PFSK-1 (cell line): Measurements from ENCODE around the gene AGPAT4.

Experiments
- FOXP2 ChIP-seq: optimal IDR thresholded peaks from 2 replicates; pipeline ENCODE3; 2011; ENCODE audit warnings: borderline replicate concordance, control low read depth, inconsistent platforms; ENCODE audit not compliant: insufficient read depth; ENCODE audit errors: extremely low read length, extremely low read depth
- POLR2AphosphoS5 ChIP-seq: IDR thresholded peaks from 2 replicates; pipeline ENCODE4 v1.6.1; 2012; ENCODE audit warnings: low read depth, mild to moderate bottlenecking, control low read depth, low read length, moderate library complexity
- SIN3A ChIP-seq: IDR thresholded peaks from 2 replicates; pipeline ENCODE4 v1.6.1; 2012; ENCODE audit warnings: mild to moderate bottlenecking, low read length, moderate library complexity, borderline replicate concordance; ENCODE audit not compliant: insufficient read depth
- TAF1 ChIP-seq: IDR thresholded peaks from 2 replicates; pipeline ENCODE4 v1.6.1; 2012; ENCODE audit warnings: low read length, control low read depth, borderline replicate concordance; ENCODE audit not compliant: insufficient read depth
- TF ChIP-seq, protein P1 (sequence below), 2 experiments: IDR thresholded peaks; 2 replicates each; pipeline versions ENCODE4 v1.6.1 to v1.8.0; 2011 to 2012; ENCODE audit warnings: low read depth in 2 of 2, low read length in 2 of 2, control low read depth in 1 of 2, inconsistent platforms in 1 of 2, mild to moderate bottlenecking in 1 of 2, moderate library complexity in 1 of 2; ENCODE audit not compliant: insufficient read depth in 1 of 2

The AGPAT4 gene

DNA sequence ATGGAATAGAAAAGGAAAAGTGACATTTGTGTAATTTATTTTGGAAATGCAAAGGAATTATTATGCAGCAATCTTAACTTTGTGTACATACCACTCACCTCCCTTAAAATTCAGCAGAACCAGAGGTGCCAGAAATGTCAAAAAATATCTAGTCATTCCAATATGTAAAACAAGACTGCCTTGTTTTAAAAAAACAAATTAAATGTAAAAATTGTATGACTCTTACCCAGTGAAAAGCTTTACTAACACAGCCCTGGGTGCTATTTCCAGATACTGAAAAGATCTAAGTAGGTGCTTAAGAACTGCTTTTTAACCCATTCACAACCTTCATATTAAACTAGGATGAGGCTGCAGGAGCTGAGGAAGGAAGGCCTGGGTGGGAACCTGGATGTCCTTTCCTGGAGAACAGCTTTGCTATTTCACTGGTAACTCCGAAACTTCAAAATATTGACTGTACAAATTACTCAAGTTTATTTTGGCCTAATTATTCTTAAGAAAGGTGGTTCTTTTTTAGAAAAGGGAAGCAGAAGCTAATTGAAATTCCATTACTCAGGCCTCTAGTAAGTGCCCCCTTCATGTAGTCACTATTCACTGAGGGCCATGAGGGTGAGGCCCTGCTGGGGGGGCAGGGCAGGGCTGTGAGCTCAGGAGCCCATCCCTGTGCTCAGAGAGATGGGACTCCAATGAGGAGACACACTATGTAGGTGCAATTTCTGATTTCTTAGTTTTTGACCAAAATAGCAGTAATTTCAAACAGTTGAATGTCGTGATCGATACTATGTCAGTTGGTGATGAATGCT is 142.7 kb downstream of the AGPAT4 start:
- no peak for TF ChIP-seq POLR2AphosphoS5
- no peak for TF ChIP-seq SIN3A
- TF ChIP-seq FOXP2 = no peak
- TF ChIP-seq, protein P1, sequence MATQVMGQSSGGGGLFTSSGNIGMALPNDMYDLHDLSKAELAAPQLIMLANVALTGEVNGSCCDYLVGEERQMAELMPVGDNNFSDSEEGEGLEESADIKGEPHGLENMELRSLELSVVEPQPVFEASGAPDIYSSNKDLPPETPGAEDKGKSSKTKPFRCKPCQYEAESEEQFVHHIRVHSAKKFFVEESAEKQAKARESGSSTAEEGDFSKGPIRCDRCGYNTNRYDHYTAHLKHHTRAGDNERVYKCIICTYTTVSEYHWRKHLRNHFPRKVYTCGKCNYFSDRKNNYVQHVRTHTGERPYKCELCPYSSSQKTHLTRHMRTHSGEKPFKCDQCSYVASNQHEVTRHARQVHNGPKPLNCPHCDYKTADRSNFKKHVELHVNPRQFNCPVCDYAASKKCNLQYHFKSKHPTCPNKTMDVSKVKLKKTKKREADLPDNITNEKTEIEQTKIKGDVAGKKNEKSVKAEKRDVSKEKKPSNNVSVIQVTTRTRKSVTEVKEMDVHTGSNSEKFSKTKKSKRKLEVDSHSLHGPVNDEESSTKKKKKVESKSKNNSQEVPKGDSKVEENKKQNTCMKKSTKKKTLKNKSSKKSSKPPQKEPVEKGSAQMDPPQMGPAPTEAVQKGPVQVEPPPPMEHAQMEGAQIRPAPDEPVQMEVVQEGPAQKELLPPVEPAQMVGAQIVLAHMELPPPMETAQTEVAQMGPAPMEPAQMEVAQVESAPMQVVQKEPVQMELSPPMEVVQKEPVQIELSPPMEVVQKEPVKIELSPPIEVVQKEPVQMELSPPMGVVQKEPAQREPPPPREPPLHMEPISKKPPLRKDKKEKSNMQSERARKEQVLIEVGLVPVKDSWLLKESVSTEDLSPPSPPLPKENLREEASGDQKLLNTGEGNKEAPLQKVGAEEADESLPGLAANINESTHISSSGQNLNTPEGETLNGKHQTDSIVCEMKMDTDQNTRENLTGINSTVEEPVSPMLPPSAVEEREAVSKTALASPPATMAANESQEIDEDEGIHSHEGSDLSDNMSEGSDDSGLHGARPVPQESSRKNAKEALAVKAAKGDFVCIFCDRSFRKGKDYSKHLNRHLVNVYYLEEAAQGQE (IDR thresholded peaks at IDR 0.05; ENCODE audit: insufficient read depth in 1 of 2, low read depth in 2 of 2, low read length in 2 of 2) = no peak
- TF ChIP-seq TAF1 = no peak

- no peak for TF ChIP-seq TAF1
Observed at GRCh38 chr6:161130541-161130940, 143.3 kb downstream of the AGPAT4 start.

DNA sequence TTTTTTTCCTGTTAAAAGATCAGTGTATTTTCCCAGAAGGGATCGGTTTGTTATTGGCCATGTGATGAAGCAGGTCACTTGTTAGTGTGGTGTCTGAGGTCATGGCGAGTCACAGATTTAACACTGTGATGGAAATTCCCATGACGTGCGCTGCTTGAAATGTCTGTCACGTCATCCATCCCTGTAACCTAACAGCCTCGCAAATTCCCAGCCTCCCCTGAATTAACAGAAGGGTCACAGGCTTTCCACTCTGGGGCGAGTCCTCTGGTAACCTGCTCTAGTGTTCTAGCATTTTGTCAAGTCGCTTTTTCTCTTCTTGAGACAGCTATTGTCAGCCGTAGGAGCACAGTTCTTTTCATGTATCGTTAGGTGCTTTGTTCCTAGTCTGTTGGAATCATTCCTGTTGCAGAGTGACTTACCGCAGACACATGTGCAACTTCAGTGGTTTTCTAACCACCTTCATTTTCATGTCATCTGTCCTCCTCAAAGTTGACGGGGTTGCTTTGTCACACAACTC is 145.1 kb downstream of the AGPAT4 start:
- TF ChIP-seq, protein P1 (IDR thresholded peaks at IDR 0.05; ENCODE audit: insufficient read depth in 1 of 2, low read depth in 2 of 2, low read length in 2 of 2) = no peak
- TF ChIP-seq SIN3A = no peak

- TF ChIP-seq FOXP2 (no peak), TAF1 (no peak), SIN3A (no peak), POLR2AphosphoS5 (no peak)
- TF ChIP-seq, protein P1 (IDR thresholded peaks at IDR 0.05; ENCODE audit: insufficient read depth in 1 of 2, low read depth in 2 of 2, low read length in 2 of 2) = no peak
Observed at GRCh38 chr6:161128230-161128629, 145.6 kb downstream of the AGPAT4 start.

GRCh38 chr6:161127071-161127740 is 146.7 kb downstream of the AGPAT4 start:
- TF ChIP-seq FOXP2 = no peak

- TF ChIP-seq POLR2AphosphoS5 (no peak), FOXP2 (no peak), SIN3A (no peak), TAF1 (no peak)
- TF ChIP-seq, protein P1 (IDR thresholded peaks at IDR 0.05; ENCODE audit: insufficient read depth in 1 of 2, low read depth in 2 of 2, low read length in 2 of 2) = no peak
Observed at GRCh38 chr6:161125591-161125990, 148.3 kb downstream of the AGPAT4 start.
